BLaER1 (cell line): Measurements from ENCODE around the gene ANGPTL2.
"Not testable (repeated sequence)": the region's sequence is repeated elsewhere in the genome, so short reads cannot be mapped to it uniquely, and the experiment has no call there.

Experiments
- H3K27ac ChIP-seq: shearing (Covaris generic); formaldehyde crosslinking; 2 replicates; pipeline ENCODE4 v1.8.1; 2022
- H3K27me3 ChIP-seq: shearing (Covaris generic); formaldehyde crosslinking; 2 replicates; pipeline ENCODE4 v1.8.1; 2022
- H3K36me3 ChIP-seq: shearing (Covaris generic); formaldehyde crosslinking; 2 replicates; pipeline ENCODE4 v1.8.1; 2022
- H3K4me1 ChIP-seq: shearing (Covaris generic); formaldehyde crosslinking; 2 replicates; pipeline ENCODE4 v1.8.1; 2022
- H3K4me2 ChIP-seq: shearing (Covaris generic); formaldehyde crosslinking; 2 replicates; pipeline ENCODE4 v1.8.1; 2022
- H3K4me3 ChIP-seq: shearing (Covaris generic); formaldehyde crosslinking; 2 replicates; pipeline ENCODE4 v1.8.1; 2022
- H3K9ac ChIP-seq: shearing (Covaris generic); formaldehyde crosslinking; 2 replicates; pipeline ENCODE4 v1.8.1; 2022
- H3K9me3 ChIP-seq: shearing (Covaris generic); formaldehyde crosslinking; 2 replicates; pipeline ENCODE4 v1.8.1; 2022
- H4K20me1 ChIP-seq: shearing (Covaris generic); formaldehyde crosslinking; 2 replicates; pipeline ENCODE4 v1.8.1; 2022
- Cebpa-rat ChIP-seq: shearing (Covaris generic); IDR thresholded peaks from 2 replicates; pipeline ENCODE4 v1.8.1; 2022

ANGPTL2 gene

DNA sequence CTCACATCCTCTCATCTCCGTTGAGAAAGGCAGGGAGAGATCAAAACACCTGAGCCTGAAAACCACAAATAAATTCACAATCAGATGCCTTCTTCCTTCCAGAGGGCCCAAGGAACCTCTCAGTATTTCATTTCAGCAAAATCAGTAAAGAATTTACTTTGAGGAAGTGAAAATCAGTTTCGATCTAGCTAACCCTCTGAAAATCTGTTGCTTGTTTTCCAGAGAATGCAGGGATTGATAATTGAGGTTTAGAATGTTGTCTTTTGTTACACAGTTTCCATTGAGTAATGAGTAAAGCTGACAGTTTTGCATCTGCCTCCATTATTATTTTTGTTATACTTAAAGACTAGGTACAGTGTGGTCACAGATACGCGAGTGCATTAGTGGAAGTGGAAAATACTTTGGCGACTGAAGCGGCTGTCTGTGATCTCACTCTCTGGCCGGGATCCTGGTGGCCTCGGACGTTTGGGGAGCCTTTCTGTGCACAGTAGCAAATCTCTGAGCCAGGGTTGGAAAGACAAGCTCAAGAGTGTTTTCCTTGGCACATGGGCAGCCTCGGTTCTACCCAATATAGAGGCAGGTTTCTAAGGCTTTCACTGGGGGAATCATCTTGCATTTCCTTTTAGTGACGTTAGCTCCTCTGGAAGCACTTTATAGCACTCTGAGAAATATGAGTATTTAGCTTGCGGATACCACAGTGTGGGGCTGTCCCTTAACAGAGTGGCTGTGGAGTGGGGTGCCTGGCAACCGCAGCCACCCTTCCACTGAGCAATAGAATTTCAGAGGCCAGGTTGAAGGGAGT is 32.2 kb upstream of the ANGPTL2 start:
- Histone ChIP-seq H3K27me3 (no peaks in the 10 kb centered on the region), H3K4me1 (peaks cover 33% of the 10 kb centered on the region), H3K4me3 (no peak overlapping the region), H4K20me1 (no peaks in the 10 kb centered on the region), H3K36me3 (no peaks in the 10 kb centered on the region), H3K9ac (peak overlapping the region; percentile 10; the same call in 1 of the 2 replicates), H3K9me3 (no peaks in the 10 kb centered on the region), H3K27ac (peak overlapping the region; percentile 30; the same call in 1 of the 2 replicates), H3K4me2 (peak overlapping the region; percentile 76)
- TF ChIP-seq Cebpa-rat: no peak

DNA sequence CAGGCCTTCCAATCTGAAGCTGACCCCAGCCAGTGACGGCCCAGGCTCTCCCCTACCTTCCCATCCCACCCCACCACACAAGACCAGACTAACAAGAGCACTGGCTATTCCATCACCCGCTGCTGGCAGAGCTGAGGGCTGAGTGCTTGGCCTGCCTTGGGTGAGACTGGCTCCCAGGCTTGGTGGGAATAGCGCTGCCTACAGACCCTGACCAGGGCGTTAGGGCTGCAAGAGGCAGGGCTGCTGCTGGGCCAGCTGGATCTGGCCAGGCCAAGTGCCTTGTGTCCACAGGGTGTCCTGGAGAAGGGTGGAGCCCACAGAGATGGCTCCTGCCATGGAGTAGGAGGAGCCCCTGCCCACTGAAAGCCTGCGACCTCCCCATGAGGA is 31.6 kb upstream of the ANGPTL2 start:
- Histone ChIP-seq H3K27ac (peak overlapping the region; percentile 30; the same call in 1 of the 2 replicates), H3K27me3 (no peaks in the 10 kb centered on the region), H3K4me2 (peak overlapping the region; percentile 76), H3K9ac (no peak overlapping the region), H3K4me1 (peaks cover 27% of the 10 kb centered on the region), H3K4me3 (no peak overlapping the region), H3K9me3 (no peaks in the 10 kb centered on the region), H4K20me1 (no peaks in the 10 kb centered on the region), H3K36me3 (no peaks in the 10 kb centered on the region)
- TF ChIP-seq Cebpa-rat: no peak

DNA sequence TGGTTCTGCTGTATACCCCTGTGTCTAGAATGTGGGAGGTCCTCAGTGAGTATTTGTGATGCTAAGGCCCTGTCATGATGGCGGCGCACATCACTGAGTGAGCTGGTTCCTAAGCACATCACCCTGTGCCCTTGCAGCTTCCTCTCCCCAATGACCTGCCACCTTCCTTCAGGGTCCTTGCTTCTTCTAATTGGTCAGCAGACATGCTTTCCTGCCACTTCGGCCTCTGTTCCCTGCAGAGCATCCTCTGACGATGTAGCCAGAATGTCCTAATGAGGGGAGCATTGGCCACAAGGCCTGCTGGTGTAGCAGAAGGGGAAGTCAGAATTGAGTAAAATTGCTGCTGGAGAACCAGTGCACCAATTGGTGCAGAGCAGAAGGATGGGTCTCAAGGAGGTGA is 31.1 kb upstream of the ANGPTL2 start:
- no peak for TF ChIP-seq Cebpa-rat
- Histone ChIP-seq H3K9me3 (no peaks in the 10 kb centered on the region), H4K20me1 (no peaks in the 10 kb centered on the region)

DNA sequence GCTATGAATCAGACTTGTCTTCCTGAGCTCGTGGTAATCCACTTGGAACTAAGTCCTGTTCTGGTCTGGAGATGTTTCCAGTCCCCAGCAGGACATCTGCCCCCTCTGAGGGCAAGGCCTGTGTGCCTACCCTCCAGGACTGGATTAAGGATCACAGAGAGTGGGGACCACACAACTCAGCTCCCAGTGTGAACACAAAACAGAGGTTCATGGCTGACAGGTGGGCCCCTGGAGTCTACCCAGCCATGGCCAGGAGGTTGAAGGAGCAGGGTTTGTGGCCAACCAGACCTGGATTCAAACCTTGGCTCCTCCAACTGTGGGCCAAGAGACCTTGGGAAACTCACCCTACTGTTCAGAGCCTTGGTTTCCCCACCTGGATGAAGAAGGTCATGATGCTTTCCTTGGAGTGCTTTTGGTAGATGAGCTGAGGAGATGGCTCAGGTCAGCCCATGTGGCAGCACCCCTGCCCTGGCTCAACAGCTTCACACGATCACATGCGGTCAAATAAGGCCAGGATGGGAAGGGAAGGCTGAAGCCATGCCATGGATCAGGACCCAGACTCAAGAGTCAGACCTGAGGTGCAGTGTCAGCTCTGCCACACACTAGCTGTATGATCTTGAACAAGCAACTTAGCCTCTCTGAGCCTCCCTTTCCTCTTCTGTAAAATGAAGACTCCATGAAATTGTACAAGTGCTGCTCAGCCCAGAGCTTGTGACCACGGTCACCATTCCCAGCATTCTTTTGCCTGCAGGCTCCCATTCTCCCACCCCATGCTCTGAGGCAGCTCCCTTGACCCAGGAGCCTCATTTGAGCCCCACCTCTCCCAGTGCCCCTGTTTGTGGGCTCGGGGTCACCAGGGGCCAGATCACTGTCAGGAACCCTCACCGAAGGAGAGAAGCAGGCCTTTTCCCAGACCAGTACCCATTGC is 27.3 kb upstream of the ANGPTL2 start:
- no peak for TF ChIP-seq Cebpa-rat
- no peaks in the 10 kb centered on the region for H3K27me3 ChIP-seq
- no peaks in the 10 kb centered on the region for H4K20me1 ChIP-seq

More for the DNA sequence above, 31.1 kb upstream of the ANGPTL2 start:
- Histone ChIP-seq H3K36me3 (no peaks in the 10 kb centered on the region), H3K4me3 (no peak overlapping the region), H3K27me3 (no peaks in the 10 kb centered on the region), H3K9ac (no peak overlapping the region), H3K4me1 (peaks cover 22% of the 10 kb centered on the region), H3K27ac (no peak overlapping the region), H3K4me2 (peak overlapping the region; percentile 76)

DNA sequence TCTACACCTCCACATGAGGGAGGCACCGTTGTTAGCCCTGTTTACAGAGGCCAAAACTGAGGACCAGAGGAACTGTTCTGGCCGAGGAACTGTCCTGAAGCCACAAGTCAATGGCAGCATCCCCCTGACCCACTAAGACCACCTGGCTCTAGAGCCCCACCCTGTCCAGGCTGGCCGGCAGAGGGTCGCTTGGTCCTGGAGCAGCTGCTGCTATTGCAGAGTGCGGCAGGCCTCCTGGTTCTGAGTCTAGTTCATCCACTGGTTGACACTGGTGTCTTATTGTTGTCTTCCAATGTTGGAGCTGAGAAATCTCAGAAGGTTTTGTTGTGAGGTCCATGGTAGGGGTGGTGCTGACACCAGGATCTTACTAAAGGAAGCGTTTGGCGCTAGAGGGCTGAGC is 26.6 kb upstream of the ANGPTL2 start:
- Histone ChIP-seq H3K4me2 (no peak overlapping the region), H3K4me3 (no peak overlapping the region), H3K9me3 (no peaks in the 10 kb centered on the region), H3K36me3 (no peaks in the 10 kb centered on the region), H3K27me3 (no peaks in the 10 kb centered on the region), H3K4me1 (peaks cover 7% of the 10 kb centered on the region), H3K27ac (no peak overlapping the region), H3K9ac (no peak overlapping the region), H4K20me1 (no peaks in the 10 kb centered on the region)
- no peak for TF ChIP-seq Cebpa-rat

More for the DNA sequence above, 27.3 kb upstream of the ANGPTL2 start:
- Histone ChIP-seq H3K27ac (no peak overlapping the region), H3K36me3 (no peaks in the 10 kb centered on the region), H3K4me3 (no peak overlapping the region), H3K9me3 (no peaks in the 10 kb centered on the region), H3K4me1 (peaks cover 15% of the 10 kb centered on the region), H3K9ac (no peak overlapping the region), H3K4me2 (no peak overlapping the region)

DNA sequence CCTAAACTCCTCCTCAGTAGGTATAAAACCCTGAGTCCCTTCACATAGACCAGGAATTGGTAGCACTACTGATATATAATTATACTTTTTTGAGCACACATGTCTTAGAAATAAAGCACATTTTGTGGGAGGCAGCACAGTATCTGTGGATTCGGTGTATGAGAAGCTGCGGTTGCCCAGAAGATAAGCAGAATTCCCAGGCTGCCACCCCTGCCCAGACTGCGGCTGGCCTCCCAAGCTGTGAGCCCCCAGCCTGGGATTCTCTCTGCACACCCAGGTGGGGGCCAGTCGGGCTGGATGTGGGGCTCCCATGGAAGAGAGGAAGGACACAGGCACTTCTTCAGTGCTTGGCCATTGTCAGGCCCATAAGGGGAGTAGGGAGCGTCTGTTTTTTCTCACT is 25.6 kb upstream of the ANGPTL2 start:
- Histone ChIP-seq H3K36me3 (no peaks in the 10 kb centered on the region), H4K20me1 (no peaks in the 10 kb centered on the region), H3K27ac (no peak overlapping the region), H3K9me3 (no peaks in the 10 kb centered on the region), H3K4me2 (no peak overlapping the region), H3K4me1 (no peaks in the 10 kb centered on the region), H3K27me3 (no peaks in the 10 kb centered on the region), H3K9ac (no peak overlapping the region), H3K4me3 (no peak overlapping the region)
- no peak for TF ChIP-seq Cebpa-rat

DNA sequence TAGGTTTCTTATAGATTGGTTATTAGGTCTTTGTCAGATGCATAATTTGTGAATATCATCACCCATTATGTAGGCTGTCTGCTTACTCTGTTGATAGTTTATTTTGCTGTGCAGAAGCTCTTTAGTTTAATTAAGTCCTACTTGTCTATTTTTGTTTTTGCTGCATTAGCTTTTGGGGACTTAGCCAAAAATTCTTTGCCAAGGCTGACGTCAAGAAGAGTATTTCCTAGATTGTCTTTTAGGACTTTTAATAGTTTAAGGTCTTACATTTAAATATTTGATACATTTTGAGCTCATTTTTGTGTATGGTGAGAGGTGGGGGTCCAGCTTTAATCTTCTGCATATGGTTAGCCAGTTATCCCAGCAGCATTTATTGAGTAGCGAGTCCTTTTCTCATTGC is 24.8 kb upstream of the ANGPTL2 start:
- Histone ChIP-seq H3K27me3 (no peaks in the 10 kb centered on the region), H3K4me3 (no peak overlapping the region), H3K9me3 (no peaks in the 10 kb centered on the region), H3K4me2 (no peak overlapping the region), H3K36me3 (no peaks in the 10 kb centered on the region), H3K27ac (no peak overlapping the region), H3K4me1 (no peaks in the 10 kb centered on the region), H4K20me1 (no peaks in the 10 kb centered on the region), H3K9ac (no peak overlapping the region)
- no peak for TF ChIP-seq Cebpa-rat

DNA sequence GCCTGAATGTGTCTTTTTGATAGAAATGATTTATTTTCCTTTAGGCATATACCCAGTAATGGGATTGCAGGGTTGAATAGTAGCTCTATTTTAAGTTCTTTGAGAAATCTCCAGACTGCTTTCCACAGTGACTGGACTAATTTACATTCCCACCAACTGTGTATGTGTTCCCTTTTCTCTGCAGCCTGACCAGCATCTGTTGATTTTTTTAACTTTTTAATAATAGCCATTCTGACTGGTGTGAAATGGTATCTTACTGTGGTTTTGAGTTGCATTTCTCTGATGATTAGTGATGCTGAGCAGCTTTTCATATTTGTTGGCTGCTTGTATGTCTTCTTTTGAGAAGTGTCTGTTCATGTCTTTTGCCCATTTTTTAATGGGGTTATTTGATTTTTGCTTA is 24.4 kb upstream of the ANGPTL2 start:
- not testable (repeated sequence) for H3K4me2 ChIP-seq, H3K4me1 ChIP-seq, H3K36me3 ChIP-seq, H3K4me3 ChIP-seq, H4K20me1 ChIP-seq, H3K9ac ChIP-seq, H3K9me3 ChIP-seq, H3K27me3 ChIP-seq, H3K27ac ChIP-seq

DNA sequence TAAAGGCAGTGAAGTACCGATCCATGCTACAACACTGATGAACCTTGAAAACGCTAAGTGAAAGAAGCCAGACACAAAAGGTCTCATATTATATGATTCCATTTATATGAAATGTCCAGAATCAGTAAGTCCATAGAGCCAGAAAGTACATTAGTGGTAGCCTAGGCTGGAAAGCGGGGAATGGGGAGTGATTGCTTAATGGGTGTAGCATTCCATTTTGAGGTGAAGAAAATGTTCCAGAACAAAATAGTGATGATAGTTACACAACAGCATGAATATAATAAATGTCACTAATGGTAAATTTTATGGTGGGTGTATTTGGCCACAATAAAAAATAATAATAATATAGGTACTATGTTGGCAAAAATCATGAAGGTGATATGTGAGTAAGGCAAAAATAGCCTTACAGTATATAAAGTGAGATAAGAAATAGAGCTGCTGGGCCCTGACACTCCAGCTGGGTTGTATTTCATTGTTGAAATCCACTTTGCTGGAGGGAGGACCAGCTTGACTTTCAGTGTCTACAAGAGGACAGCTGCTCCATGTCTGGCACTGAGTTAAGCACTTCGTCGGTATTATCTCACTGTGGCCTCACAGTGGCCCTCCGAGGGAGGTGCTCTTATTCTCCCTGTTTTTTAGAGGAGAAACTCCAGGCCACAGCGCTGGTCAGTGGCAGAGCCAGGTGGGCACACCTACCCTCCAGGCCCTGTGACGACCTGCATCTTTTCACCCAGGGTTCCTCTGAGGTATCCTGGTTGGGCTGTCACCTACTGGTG is 22.4 kb upstream of the ANGPTL2 start:
- H3K9ac ChIP-seq: no peak overlapping the region
- no peaks in the 10 kb centered on the region for H3K9me3 ChIP-seq
- H3K4me3 ChIP-seq: no peak overlapping the region
- H4K20me1 ChIP-seq: no peaks in the 10 kb centered on the region
- no peak overlapping the region for H3K4me2 ChIP-seq
- H3K4me1 ChIP-seq: no peaks in the 10 kb centered on the region
- H3K27ac ChIP-seq: no peak overlapping the region
- H3K36me3 ChIP-seq: no peaks in the 10 kb centered on the region
- no peaks in the 10 kb centered on the region for H3K27me3 ChIP-seq
- no peak for TF ChIP-seq Cebpa-rat
